ENCODE measurements around the gene ANKS3.

DNA sequence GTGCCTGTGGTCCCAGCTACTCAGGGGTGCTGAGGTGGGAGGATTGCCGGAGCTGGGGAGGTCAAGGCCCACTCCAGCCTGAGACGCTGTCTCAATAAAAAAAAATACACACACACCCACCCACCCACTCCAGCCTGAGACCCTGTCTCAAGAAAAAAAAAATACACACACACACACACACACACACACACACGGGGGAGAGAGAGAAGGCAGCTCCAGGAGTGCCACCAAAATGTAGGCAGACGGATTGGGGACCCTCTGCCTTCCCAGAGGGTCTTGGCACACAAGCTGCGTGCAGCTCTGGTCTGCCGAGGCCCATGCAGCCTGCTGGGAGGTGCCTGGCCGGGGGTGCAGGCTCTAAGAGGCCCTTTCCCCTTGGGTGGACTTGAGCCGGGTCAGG is 46.7 kb downstream of the ANKS3 start:
- TF ChIP-seq, protein P1, sequence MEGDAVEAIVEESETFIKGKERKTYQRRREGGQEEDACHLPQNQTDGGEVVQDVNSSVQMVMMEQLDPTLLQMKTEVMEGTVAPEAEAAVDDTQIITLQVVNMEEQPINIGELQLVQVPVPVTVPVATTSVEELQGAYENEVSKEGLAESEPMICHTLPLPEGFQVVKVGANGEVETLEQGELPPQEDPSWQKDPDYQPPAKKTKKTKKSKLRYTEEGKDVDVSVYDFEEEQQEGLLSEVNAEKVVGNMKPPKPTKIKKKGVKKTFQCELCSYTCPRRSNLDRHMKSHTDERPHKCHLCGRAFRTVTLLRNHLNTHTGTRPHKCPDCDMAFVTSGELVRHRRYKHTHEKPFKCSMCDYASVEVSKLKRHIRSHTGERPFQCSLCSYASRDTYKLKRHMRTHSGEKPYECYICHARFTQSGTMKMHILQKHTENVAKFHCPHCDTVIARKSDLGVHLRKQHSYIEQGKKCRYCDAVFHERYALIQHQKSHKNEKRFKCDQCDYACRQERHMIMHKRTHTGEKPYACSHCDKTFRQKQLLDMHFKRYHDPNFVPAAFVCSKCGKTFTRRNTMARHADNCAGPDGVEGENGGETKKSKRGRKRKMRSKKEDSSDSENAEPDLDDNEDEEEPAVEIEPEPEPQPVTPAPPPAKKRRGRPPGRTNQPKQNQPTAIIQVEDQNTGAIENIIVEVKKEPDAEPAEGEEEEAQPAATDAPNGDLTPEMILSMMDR (IDR thresholded peaks at IDR 0.05) = no peak
- TF ChIP-seq POLR2A (IDR thresholded peaks at IDR 0.05) (no peak), EP300 (IDR thresholded peaks at IDR 0.05) (no peak)
